Fibroblast of skin of abdomen (primary cell): ENCODE measurements around the gene AGAP1.

ENCODE experiments used
- DNase-seq: peaks from one replicate; pipeline ENCODE4 v3.0.0-alpha.2; 2013

The AGAP1 gene

GRCh38 chr2:235719146-235719942, 225.5 kb downstream of the AGAP1 start:
- no peak for DNase-seq

- DNase-seq, result no peak
Measured at GRCh38 chr2:235721625-235722024, 227.8 kb downstream of the AGAP1 start.

GRCh38 chr2:235722869-235723268, 229.0 kb downstream of the AGAP1 start:
- no peak for DNase-seq

GRCh38 chr2:235723371-235723770, 229.5 kb downstream of the AGAP1 start:
- DNase-seq, result no peak

- no peak for DNase-seq
Measured at GRCh38 chr2:235723811-235724465, 230.1 kb downstream of the AGAP1 start.

GRCh38 chr2:235725016-235725489, 231.2 kb downstream of the AGAP1 start:
- no peak for DNase-seq

GRCh38 chr2:235725841-235726240, 232.0 kb downstream of the AGAP1 start:
- no peak for DNase-seq

GRCh38 chr2:235726554-235726953, 232.7 kb downstream of the AGAP1 start:
- no peak for DNase-seq

GRCh38 chr2:235727174-235727573, 233.3 kb downstream of the AGAP1 start:
- DNase-seq, result no peak

- no peak for DNase-seq
Measured at GRCh38 chr2:235727891-235728799, 234.3 kb downstream of the AGAP1 start.

- no peak for DNase-seq
Measured at GRCh38 chr2:235728800-235729556, 235.1 kb downstream of the AGAP1 start.

- DNase-seq, result no peak
Measured at GRCh38 chr2:235729557-235729947, 235.7 kb downstream of the AGAP1 start.

- DNase-seq, result no peak
Measured at GRCh38 chr2:235730115-235730514, 236.3 kb downstream of the AGAP1 start.

- no peak for DNase-seq
Measured at GRCh38 chr2:235733761-235734160, 239.9 kb downstream of the AGAP1 start.

- no peak for DNase-seq
Measured at GRCh38 chr2:235734168-235734567, 240.3 kb downstream of the AGAP1 start.

GRCh38 chr2:235734688-235735231, 240.9 kb downstream of the AGAP1 start:
- no peak for DNase-seq

GRCh38 chr2:235737396-235737795, 243.6 kb downstream of the AGAP1 start:
- no peak for DNase-seq

GRCh38 chr2:235737840-235738239, 244.0 kb downstream of the AGAP1 start:
- DNase-seq, result no peak

GRCh38 chr2:235739704-235740415, 246.0 kb downstream of the AGAP1 start:
- DNase-seq, result no peak

GRCh38 chr2:235740821-235741220, 247.0 kb downstream of the AGAP1 start:
- DNase-seq, result no peak

GRCh38 chr2:235744161-235744560, 250.3 kb downstream of the AGAP1 start:
- no peak for DNase-seq
